Endothelial cell (in vitro differentiated cells): ENCODE data around the gene RXRB. TPM values are rescaled to one million over a fixed set of nuclear protein-coding genes. Genes with fewer than 3 reads are reported as not detected.

Source experiments
- DNase-seq: peaks from one replicate; pipeline ENCODE4 v3.0.0; 2021; ENCODE audit warnings: low spot score
- H3K27ac Mint-ChIP-seq: one replicate; pipeline ENCODE4 v1.8.0; 2021; ENCODE audit warnings: mixed read lengths, inconsistent platforms; ENCODE audit not compliant: unreplicated experiment
- H3K27me3 Mint-ChIP-seq: one replicate; pipeline ENCODE4 v1.8.0; 2021; ENCODE audit warnings: mild to moderate bottlenecking, moderate library complexity, mixed read lengths, inconsistent platforms; ENCODE audit not compliant: unreplicated experiment
- H3K36me3 Mint-ChIP-seq: one replicate; pipeline ENCODE4 v1.8.0; 2021; ENCODE audit warnings: mild to moderate bottlenecking, low read depth, mixed read lengths, inconsistent platforms; ENCODE audit not compliant: unreplicated experiment
- H3K4me1 Mint-ChIP-seq: one replicate; pipeline ENCODE4 v1.8.0; 2021; ENCODE audit warnings: mild to moderate bottlenecking, mixed read lengths, inconsistent platforms; ENCODE audit not compliant: unreplicated experiment
- H3K4me3 Mint-ChIP-seq: one replicate; pipeline ENCODE4 v1.8.0; 2021; ENCODE audit warnings: mild to moderate bottlenecking, mixed read lengths, inconsistent platforms; ENCODE audit not compliant: unreplicated experiment
- H3K9me3 Mint-ChIP-seq: one replicate; pipeline ENCODE4 v1.8.0; 2021; ENCODE audit warnings: mixed read lengths, inconsistent platforms; ENCODE audit not compliant: unreplicated experiment
- total RNA-seq: library from RNA; stranded (reverse); fragmentation: NEBNext Ultra II Directional; extraction: Animal tissue kit (Norgen Biotek cat#: 25700); gene quantifications from one replicate; pipeline ENCODE4 v1.2.1, GENCODE V29; 2021; ENCODE audit not compliant: unreplicated experiment
- TF ChIP-seq, protein P1 (sequence below): fragments of 200-600 bp; sonication (generic); IDR thresholded peaks from one replicate; pipeline ENCODE4 v1.5.0; 2021; ENCODE audit warnings: antibody characterized with exemption; ENCODE audit not compliant: unreplicated experiment

The RXRB gene
- total RNA-seq, 1 donor from 2014 or later = 35.8 TPM

DNA sequence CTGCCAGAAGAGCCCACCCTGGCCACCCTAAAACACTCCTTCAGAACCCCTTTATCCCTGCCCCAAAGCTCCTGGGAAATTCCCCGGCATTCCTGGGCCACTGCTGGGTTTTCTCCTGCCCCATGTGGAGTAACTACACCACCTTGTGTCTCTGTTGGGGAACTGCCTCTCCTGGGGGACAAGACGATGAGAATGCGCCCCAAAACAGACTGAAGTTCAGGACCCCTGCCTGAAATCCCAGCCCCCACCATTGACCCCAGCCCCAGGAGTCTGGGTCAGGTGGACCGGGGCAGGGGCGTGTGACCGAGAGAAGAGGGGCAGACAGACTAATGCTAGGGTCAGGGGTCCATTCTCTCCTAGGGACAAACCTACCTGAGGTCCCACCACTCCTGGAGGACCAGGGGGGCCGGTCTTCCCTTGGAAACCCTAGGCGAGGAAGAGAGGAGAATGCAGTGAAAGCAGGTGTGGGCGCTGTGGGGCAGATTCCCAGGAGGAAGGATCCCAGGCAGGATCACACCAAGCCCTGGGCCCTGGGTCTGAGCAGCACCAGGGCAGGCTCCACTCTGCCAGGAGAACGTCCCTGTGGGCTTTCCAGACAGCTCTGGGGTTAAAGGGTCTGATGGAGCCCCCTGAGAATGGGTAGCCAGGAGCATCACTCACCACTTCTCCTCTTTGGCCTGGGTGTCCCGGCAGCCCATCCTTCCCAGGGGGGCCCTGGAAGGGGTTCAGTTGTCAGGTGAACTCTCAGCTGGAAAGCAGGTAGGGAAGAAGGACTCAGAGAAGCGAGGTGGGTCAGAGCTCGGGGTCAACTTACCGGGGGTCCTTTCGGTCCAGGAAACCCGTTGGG lies 27.6 kb downstream of the RXRB start:
- Mint-ChIP-seq H3K4me3 (no peak overlapping the region), H3K27ac (no peak overlapping the region), H3K36me3 (peaks cover 13% of the 10 kb centered on the region), H3K4me1 (peaks cover 2% of the 10 kb centered on the region), H3K9me3 (no peaks in the 10 kb centered on the region), H3K27me3 (peaks cover 14% of the 10 kb centered on the region)
- TF ChIP-seq, protein P1, sequence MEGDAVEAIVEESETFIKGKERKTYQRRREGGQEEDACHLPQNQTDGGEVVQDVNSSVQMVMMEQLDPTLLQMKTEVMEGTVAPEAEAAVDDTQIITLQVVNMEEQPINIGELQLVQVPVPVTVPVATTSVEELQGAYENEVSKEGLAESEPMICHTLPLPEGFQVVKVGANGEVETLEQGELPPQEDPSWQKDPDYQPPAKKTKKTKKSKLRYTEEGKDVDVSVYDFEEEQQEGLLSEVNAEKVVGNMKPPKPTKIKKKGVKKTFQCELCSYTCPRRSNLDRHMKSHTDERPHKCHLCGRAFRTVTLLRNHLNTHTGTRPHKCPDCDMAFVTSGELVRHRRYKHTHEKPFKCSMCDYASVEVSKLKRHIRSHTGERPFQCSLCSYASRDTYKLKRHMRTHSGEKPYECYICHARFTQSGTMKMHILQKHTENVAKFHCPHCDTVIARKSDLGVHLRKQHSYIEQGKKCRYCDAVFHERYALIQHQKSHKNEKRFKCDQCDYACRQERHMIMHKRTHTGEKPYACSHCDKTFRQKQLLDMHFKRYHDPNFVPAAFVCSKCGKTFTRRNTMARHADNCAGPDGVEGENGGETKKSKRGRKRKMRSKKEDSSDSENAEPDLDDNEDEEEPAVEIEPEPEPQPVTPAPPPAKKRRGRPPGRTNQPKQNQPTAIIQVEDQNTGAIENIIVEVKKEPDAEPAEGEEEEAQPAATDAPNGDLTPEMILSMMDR = peak; percentile 35
- DNase-seq = peak; percentile 41

DNA sequence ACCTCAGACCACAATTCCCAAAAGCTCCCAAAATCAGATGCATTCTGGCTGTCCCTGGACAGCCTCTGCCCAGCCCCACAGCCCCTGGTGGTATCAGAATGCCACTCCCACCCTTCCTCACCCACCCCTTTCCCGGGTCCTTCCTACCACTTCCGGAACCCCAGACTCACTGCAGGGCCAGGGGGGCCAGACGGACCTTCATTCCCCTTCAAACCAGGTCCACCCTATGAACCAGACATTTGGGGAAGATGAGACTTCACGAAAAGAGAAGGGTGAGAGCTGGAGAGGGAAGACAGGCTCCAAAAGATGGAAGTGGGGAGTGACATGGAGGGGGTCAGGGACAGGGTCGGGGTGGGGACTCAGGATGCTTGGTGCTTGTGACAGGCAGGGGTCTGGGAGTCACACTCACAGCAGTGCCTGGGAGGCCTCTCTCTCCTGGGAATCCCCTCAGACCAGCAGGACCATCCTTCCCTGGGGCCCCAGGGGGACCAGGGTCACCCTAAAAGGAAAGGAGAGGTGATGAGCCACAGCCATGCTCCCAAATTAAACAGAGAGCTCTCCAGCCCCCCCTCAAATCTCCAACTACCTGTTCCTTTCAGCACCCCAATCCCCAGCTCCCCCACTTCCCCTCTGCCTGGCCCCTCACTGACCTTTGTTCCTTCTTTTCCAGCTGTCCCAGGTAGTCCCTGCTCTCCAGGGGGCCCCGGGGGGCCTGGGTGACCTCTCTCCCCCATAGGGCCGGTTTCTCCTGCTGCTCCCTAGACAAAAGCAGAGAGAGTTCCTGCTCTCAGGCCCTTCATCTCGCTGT lies 28.4 kb downstream of the RXRB start:
- Mint-ChIP-seq H3K9me3 (no peaks in the 10 kb centered on the region), H3K4me1 (no peaks in the 10 kb centered on the region), H3K27me3 (peaks cover 14% of the 10 kb centered on the region), H3K27ac (no peak overlapping the region), H3K4me3 (no peak overlapping the region), H3K36me3 (peaks cover 10% of the 10 kb centered on the region)
- TF ChIP-seq, protein P1 = no peak
- DNase-seq = no peak

DNA sequence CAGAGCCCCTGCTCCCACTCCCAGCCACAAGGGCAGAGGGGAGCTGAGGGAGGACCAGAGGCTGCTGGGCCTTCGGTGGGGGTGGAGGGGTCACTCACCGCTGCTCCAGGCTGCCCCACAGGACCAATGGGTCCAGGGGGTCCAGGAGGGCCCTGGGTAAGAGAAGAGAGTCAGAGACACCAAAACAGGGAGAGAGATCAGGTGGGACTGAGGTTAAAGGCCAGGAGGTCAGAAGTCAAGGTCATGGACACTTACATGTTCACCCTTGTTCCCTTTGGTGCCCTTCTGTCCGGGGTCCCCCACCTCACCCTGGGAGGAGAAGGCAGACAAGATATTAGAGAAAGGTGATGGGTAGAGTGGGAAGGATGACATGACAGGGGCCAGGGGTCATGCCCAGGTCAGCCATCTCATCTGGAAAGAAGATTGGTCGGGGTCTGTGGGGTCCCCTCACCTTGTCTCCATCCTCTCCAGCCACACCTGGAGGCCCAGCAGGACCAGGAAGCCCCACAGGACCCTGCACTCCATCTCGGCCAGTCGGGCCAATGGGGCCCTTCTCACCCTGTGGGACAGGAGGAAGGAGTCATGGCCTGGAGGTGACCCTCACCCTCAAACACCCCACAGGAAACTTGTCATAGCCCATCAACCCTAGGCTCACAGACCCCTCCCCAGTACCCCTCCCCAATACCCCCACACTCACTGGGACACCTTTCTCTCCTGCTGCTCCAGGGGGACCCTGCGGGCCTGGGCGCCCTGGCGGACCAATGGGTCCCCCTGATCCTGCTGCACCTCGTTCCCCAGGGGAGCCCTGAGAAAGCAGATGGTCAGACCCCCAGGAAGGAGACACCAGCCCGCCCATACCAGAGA lies 29.2 kb downstream of the RXRB start:
- TF ChIP-seq, protein P1 = no peak
- H3K27me3 Mint-ChIP-seq = peaks cover 14% of the 10 kb centered on the region
- no peaks in the 10 kb centered on the region for H3K4me1 Mint-ChIP-seq
- no peaks in the 10 kb centered on the region for H3K9me3 Mint-ChIP-seq
- H3K36me3 Mint-ChIP-seq = peaks cover 10% of the 10 kb centered on the region
- no peak overlapping the region for H3K4me3 Mint-ChIP-seq
- DNase-seq = no peak
- no peak overlapping the region for H3K27ac Mint-ChIP-seq

DNA sequence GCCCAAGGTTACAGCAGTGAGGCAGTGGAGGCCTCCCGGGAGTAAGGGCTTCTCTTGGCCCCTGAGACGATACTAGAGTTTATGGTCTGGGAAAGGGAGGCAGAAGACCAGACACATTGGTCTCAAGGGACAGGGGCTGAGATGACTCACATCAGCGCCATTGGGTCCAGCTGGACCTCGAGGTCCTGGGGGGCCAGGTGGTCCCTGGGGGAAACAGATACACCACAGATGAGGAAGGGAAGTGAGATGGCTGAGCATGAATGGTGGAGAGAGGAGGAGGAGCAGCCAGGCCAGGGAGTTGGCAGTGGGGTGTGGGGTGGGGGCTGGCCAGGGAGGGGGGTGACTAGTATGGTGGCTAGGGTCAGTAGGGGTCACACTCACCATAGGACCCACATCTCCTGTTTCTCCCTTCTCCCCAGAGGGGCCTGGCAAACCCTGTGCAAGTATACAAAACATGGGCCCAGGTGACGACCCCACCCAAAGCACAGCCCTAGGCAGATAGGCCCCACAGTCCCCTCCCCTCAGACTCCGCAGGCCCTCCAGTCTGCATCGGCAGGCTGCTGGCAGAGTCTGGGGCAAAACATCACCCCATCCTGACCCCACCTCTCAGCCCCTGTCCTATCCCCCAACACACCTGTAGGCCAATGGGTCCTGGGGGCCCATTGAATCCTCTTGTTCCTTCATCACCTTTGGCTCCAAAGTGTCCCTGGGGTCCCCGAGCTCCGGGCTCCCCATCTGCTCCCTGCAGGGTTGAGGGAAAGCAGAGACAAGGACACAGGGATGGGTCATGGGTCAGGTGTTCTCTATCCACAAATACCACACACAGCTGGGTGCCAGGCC lies 30.1 kb downstream of the RXRB start:
- peaks cover 10% of the 10 kb centered on the region for H3K27me3 Mint-ChIP-seq
- H3K4me1 Mint-ChIP-seq = no peaks in the 10 kb centered on the region
- H3K36me3 Mint-ChIP-seq = peaks cover 15% of the 10 kb centered on the region
- TF ChIP-seq, protein P1 = no peak
- no peak overlapping the region for H3K4me3 Mint-ChIP-seq
- no peak overlapping the region for H3K27ac Mint-ChIP-seq
- H3K9me3 Mint-ChIP-seq = no peaks in the 10 kb centered on the region
- DNase-seq = no peak
